ENCODE results near the gene NPDC1. TPM values are rescaled to one million over a fixed set of nuclear protein-coding genes. Genes with fewer than 3 reads are reported as not detected.

NPDC1 gene
- total and polyA plus RNA-seq, 2 donors (not counting 1 experiment from before 2014, with no cell fraction given): 0.17 to 0.19 TPM

- Mint-ChIP-seq H3K27ac (no peak overlapping the region), H3K9me3 (ENCODE audit: insufficient read depth) (no peaks in the 10 kb centered on the region), H3K27me3 (peaks cover 6% of the 10 kb centered on the region), H3K4me1 (peaks cover 9% of the 10 kb centered on the region), H3K4me3 (no peak overlapping the region)
- Histone ChIP-seq H3K4me3 (ENCODE audit: control extremely low read depth in 1 of 5, extremely low read depth in 1 of 5, insufficient read depth in 1 of 5, low read depth in 2 of 5, low read length in 4 of 5) (no peak overlapping the region), H3K4me2 (replicated peaks; ENCODE audit: low read depth, low read length, poor library complexity, severe bottlenecking) (no peak overlapping the region), H2AFZ (ENCODE audit: insufficient read depth, low read depth, low read length, poor library complexity, severe bottlenecking) (no peak overlapping the region), H4K20me1 (ENCODE audit: control insufficient read depth, insufficient read depth, low read length, poor library complexity, severe bottlenecking) (peaks cover 8% of the 10 kb centered on the region), H3K79me2 (ENCODE audit: control insufficient read depth, insufficient read depth, low read length) (no peaks in the 10 kb centered on the region), H3K9ac (ENCODE audit: low read length) (no peak overlapping the region), H3K27me3 (replicated peaks in 1 of 4; ENCODE audit: control extremely low read depth in 1 of 4, control insufficient read depth in 3 of 4, insufficient read depth in 4 of 4, low read length in 3 of 4) (peaks cover 0 to 15% (median 1%) of the 10 kb centered on the region in 4 experiments), H3K9me3 (ENCODE audit: control extremely low read depth in 1 of 3, control insufficient read depth in 2 of 3, insufficient read depth in 1 of 3, low read length in 2 of 3) (peaks cover 0 to 7% (median 0%) of the 10 kb centered on the region in 3 donors), H3K36me3 (replicated peaks in 1 of 2; ENCODE audit: control extremely low read depth in 1 of 2, control insufficient read depth in 1 of 2, extremely low read depth in 1 of 2, insufficient read depth in 2 of 2, low read length in 1 of 2) (no peaks in the 10 kb centered on the region), H3K4me1 (ENCODE audit: control insufficient read depth in 2 of 2, insufficient read depth in 2 of 2, low read length in 2 of 2) (peaks cover 10 to 24% of the 10 kb centered on the region in 2 donors), H3K27ac (ENCODE audit: low read length in 2 of 2) (no peak overlapping the region)
- ChIA-PET POLR2A (no interaction called here), CTCF (interaction anchor here (0.8 to 6.2 kb wide), 8 partner anchors 9 to 171 kb away, joined by 3 to 61 read pairs (median 6); partner anchors contain the start of gene NPDC1)
- no peak for ATAC-seq (ENCODE audit: low read depth)
- TF ChIP-seq EZH2 (IDR thresholded peaks at IDR 0.05; ENCODE audit: borderline replicate concordance, insufficient read depth, low read depth, low read length, poor library complexity, severe bottlenecking) (no peak), CTCF (IDR thresholded peaks at IDR 0.05) (no peak)
- no peak for DNase-seq
- 94% methylated on average over 23 of the region's 23 CpGs for WGBS (ENCODE audit: insufficient coverage)
- intact Hi-C loops (cut with micrococcal nuclease): no loop called here
Measured at GRCh38 chr9:137065336-137065967, 19.5 kb upstream of the NPDC1 start.

- Histone ChIP-seq H3K4me3 (ENCODE audit: control extremely low read depth in 1 of 5, extremely low read depth in 1 of 5, insufficient read depth in 1 of 5, low read depth in 2 of 5, low read length in 4 of 5) (no peak overlapping the region), H2AFZ (ENCODE audit: insufficient read depth, low read depth, low read length, poor library complexity, severe bottlenecking) (no peak overlapping the region), H3K4me1 (ENCODE audit: control insufficient read depth in 2 of 2, insufficient read depth in 2 of 2, low read length in 2 of 2) (peaks cover 10 to 24% of the 10 kb centered on the region in 2 donors), H3K36me3 (replicated peaks in 1 of 2; ENCODE audit: control extremely low read depth in 1 of 2, control insufficient read depth in 1 of 2, extremely low read depth in 1 of 2, insufficient read depth in 2 of 2, low read length in 1 of 2) (no peaks in the 10 kb centered on the region), H3K79me2 (ENCODE audit: control insufficient read depth, insufficient read depth, low read length) (no peaks in the 10 kb centered on the region), H3K9ac (ENCODE audit: low read length) (no peak overlapping the region), H3K27me3 (replicated peaks in 1 of 4; ENCODE audit: control extremely low read depth in 1 of 4, control insufficient read depth in 3 of 4, insufficient read depth in 4 of 4, low read length in 3 of 4) (peaks cover 0 to 15% (median 1%) of the 10 kb centered on the region in 4 experiments), H4K20me1 (ENCODE audit: control insufficient read depth, insufficient read depth, low read length, poor library complexity, severe bottlenecking) (peaks cover 8% of the 10 kb centered on the region), H3K4me2 (replicated peaks; ENCODE audit: low read depth, low read length, poor library complexity, severe bottlenecking) (no peak overlapping the region), H3K9me3 (ENCODE audit: control extremely low read depth in 1 of 3, control insufficient read depth in 2 of 3, insufficient read depth in 1 of 3, low read length in 2 of 3) (peaks cover 0 to 7% (median 0%) of the 10 kb centered on the region in 3 donors), H3K27ac (ENCODE audit: low read length in 2 of 2) (no peak overlapping the region)
- Mint-ChIP-seq H3K4me1 (peaks cover 8% of the 10 kb centered on the region), H3K9me3 (ENCODE audit: insufficient read depth) (no peaks in the 10 kb centered on the region), H3K4me3 (no peak overlapping the region), H3K27me3 (peaks cover 6% of the 10 kb centered on the region), H3K27ac (no peak overlapping the region)
- DNase-seq (no peak), ATAC-seq (ENCODE audit: low read depth) (no peak)
- WGBS (ENCODE audit: insufficient coverage): 97% methylated on average over 12 of the region's 12 CpGs
- TF ChIP-seq CTCF (IDR thresholded peaks at IDR 0.05): no peak
- TF ChIP-seq EZH2 (IDR thresholded peaks at IDR 0.05; ENCODE audit: borderline replicate concordance, insufficient read depth, low read depth, low read length, poor library complexity, severe bottlenecking): no peak
- intact Hi-C loops (cut with micrococcal nuclease): no loop called here
- CTCF ChIA-PET: interaction anchor here (1.0 to 6.2 kb wide), 11 partner anchors 18 to 287 kb away, joined by 3 to 61 read pairs (median 7); partner anchors contain the start of genes NPDC1, RNF224 and TUBB4B
- POLR2A ChIA-PET: no interaction called here
Measured at GRCh38 chr9:137064880-137065164, 18.8 kb upstream of the NPDC1 start.

Measured in B cell (primary cell).